Endothelial cell of umbilical vein (primary cell): ENCODE data around the gene PTP4A1. TPM values are rescaled to one million over a fixed set of nuclear protein-coding genes. Genes with fewer than 3 reads are reported as not detected.

Source experiments
- BruUV-seq: library from RNA; stranded (reverse); fragments of 400-500 nt; replicated peaks from 2 replicates; lab custom pipeline; 2021; lab: Mats Ljungman, UMichigan
- CTCF ChIA-PET: fragments of 300-600, 350-600 bp; sonication (Branson Sonifier 250); formaldehyde crosslinking; loops from one replicate; lab custom pipeline; 2021; ENCODE audit warnings: antibody characterized with exemption, inconsistent platforms; lab: Charles Lee
- POLR2A ChIA-PET: fragments of 300-600, 350-600 bp; sonication (Branson Sonifier 250); formaldehyde crosslinking; loops from one replicate; lab custom pipeline; 2021; ENCODE audit warnings: antibody characterized with exemption, inconsistent platforms; lab: Charles Lee
- DNase-seq: peaks from one replicate; pipeline ENCODE4 v3.0.0-alpha.2; 2011; ENCODE audit warnings: low read depth, low spot score
- FAIRE-seq: peaks from 2 replicates; lab custom pipeline; 2011; peaks lifted over from hg19 to GRCh38; lab: Jason Lieb, UNC
- H2AFZ ChIP-seq: 2 replicates; pipeline ENCODE4 v1.6.0; 2012; ENCODE audit warnings: low read depth, low read length, control low read depth, inconsistent platforms
- H3K27ac ChIP-seq: 2 replicates; pipeline ENCODE4 v1.5.1; 2011; ENCODE audit warnings: low read depth, mild to moderate bottlenecking, control low read depth, low read length, moderate library complexity; ENCODE audit not compliant: insufficient read depth
- H3K27me3 ChIP-seq, 2 experiments: 2 replicates each; pipeline versions ENCODE4 v1.6.0 to v1.6.1; 2011; ENCODE audit warnings: low read length in 2 of 2, mixed read lengths in 1 of 2; ENCODE audit not compliant: control insufficient read depth in 2 of 2, insufficient read depth in 2 of 2
- H3K36me3 ChIP-seq, 2 experiments: 2 replicates in 1 of 2; 3 replicates in 1 of 2; pipeline ENCODE4 v1.5.1; 2011; ENCODE audit warnings: low read length in 2 of 2, mild to moderate bottlenecking in 1 of 2, moderate library complexity in 1 of 2; ENCODE audit not compliant: control insufficient read depth in 2 of 2, insufficient read depth in 2 of 2; ENCODE audit errors: extremely low read depth in 1 of 2
- H3K4me1 ChIP-seq: 3 replicates; pipeline ENCODE4 v1.5.1; 2011; ENCODE audit warnings: mild to moderate bottlenecking, low read length; ENCODE audit not compliant: control insufficient read depth, insufficient read depth; ENCODE audit errors: extremely low read depth
- H3K4me2 ChIP-seq: 2 replicates; pipeline ENCODE4 v1.6.1; 2011; ENCODE audit warnings: low read length, control low read depth, mixed read lengths; ENCODE audit not compliant: insufficient read depth
- H3K4me3 ChIP-seq, 3 experiments: fragments of 200-600 bp in 1 of 3; sonication (generic), shearing (Covaris generic) in 1 of 3; replicated peaks in 1 of 3; 2 replicates each; pipeline ENCODE4 v1.5.1; 2011 to 2016; ENCODE audit warnings: control low read depth in 3 of 3, low read length in 3 of 3, mild to moderate bottlenecking in 2 of 3, inconsistent platforms in 1 of 3, low read depth in 1 of 3, moderate library complexity in 1 of 3; ENCODE audit not compliant: insufficient read depth in 1 of 3
- H3K79me2 ChIP-seq: 2 replicates; pipeline ENCODE4 v1.6.0; 2012; ENCODE audit warnings: low read length, inconsistent platforms; ENCODE audit not compliant: control insufficient read depth, insufficient read depth
- H3K9ac ChIP-seq: replicated peaks from 2 replicates; pipeline ENCODE3; 2011; ENCODE audit warnings: low read length, control low read depth; ENCODE audit not compliant: insufficient read depth; ENCODE audit errors: extremely low read depth
- H3K9me1 ChIP-seq: replicated peaks from 3 replicates; pipeline ENCODE4 v1.6.0; 2011; ENCODE audit warnings: mild to moderate bottlenecking, low read length; ENCODE audit not compliant: control insufficient read depth, insufficient read depth; ENCODE audit errors: extremely low read depth
- H3K9me3 ChIP-seq: replicated peaks from 2 replicates; pipeline ENCODE4 v1.5.1; 2012; ENCODE audit warnings: low read length, inconsistent platforms; ENCODE audit not compliant: control insufficient read depth, insufficient read depth
- H4K20me1 ChIP-seq: replicated peaks from 2 replicates; pipeline ENCODE3; 2011; ENCODE audit warnings: mild to moderate bottlenecking, low read length; ENCODE audit not compliant: control insufficient read depth, insufficient read depth; ENCODE audit errors: extremely low read depth
- EZH2 ChIP-seq: IDR thresholded peaks from 2 replicates; pipeline ENCODE4 v1.6.1; 2012; ENCODE audit warnings: borderline replicate concordance, low read depth, mild to moderate bottlenecking, moderate library complexity, low read length, inconsistent platforms; ENCODE audit not compliant: severe bottlenecking
- FOS ChIP-seq: IDR thresholded peaks from 2 replicates; pipeline ENCODE4 v1.6.1; 2011; ENCODE audit warnings: mild to moderate bottlenecking, low read length, moderate library complexity, borderline replicate concordance; ENCODE audit not compliant: insufficient read depth
- GATA2 ChIP-seq: IDR thresholded peaks from 2 replicates; pipeline ENCODE4 v1.7.0; 2011; ENCODE audit warnings: low read depth, mild to moderate bottlenecking, moderate library complexity, mixed read lengths, low read length; ENCODE audit not compliant: insufficient read length, insufficient read depth
- JUN ChIP-seq: IDR thresholded peaks from 2 replicates; pipeline ENCODE4 v1.6.1; 2011; ENCODE audit warnings: borderline replicate concordance, low read depth; ENCODE audit not compliant: insufficient read length, insufficient read depth
- MAX ChIP-seq: IDR thresholded peaks from 2 replicates; pipeline ENCODE4 v1.6.1; 2011; ENCODE audit not compliant: insufficient read depth, insufficient read length
- MYC ChIP-seq: IDR thresholded peaks from one replicate; pipeline ENCODE4 v1.6.1; 2011; ENCODE audit warnings: mild to moderate bottlenecking, low read depth, low read length
- POLR2A ChIP-seq: IDR thresholded peaks from 2 replicates; pipeline ENCODE4 v1.6.1; 2012; ENCODE audit warnings: low read depth, mild to moderate bottlenecking, control low read depth, low read length
- POLR2AphosphoS5 ChIP-seq: IDR thresholded peaks from 2 replicates; pipeline ENCODE4 v1.6.1; 2012; ENCODE audit warnings: low read depth, mild to moderate bottlenecking, control low read depth, low read length, moderate library complexity; ENCODE audit not compliant: insufficient read depth
- dilution Hi-C: fragments of 300-500 bp; cut with MboI; formaldehyde crosslinking; loops from one replicate; pipeline ENCODE4 v1.15.0; 2019; ENCODE audit warnings: low sequenced_read_pairs; ENCODE audit not compliant: extremely low pct_ligation_motif_present
- intact Hi-C: fragments of 100-400 bp; cut with micrococcal nuclease; formaldehyde crosslinking; loops from one replicate; pipeline ENCODE4 v1.10.0; 2022
- polyA plus RNA-seq, 4 experiments: library from polyadenylated mRNA; depleted of rRNA in 3 of 4; stranded (reverse) in 3 of 4; unstranded in 1 of 4; fragments of >200 nt; gene quantifications; 2 replicates each; pipeline versions ENCODE4 v1.2.1 to v1.2.3, GENCODE V29; 2011 to 2012; ENCODE audit warnings: missing spikeins in 1 of 4
- total RNA-seq: library from RNA; stranded (reverse); gene quantifications from 2 replicates; pipeline ENCODE4 v1.2.3, GENCODE V29; 2021
- TF ChIP-seq, protein P1 (sequence below), 2 donors: IDR thresholded peaks; 1 replicate in 1 of 2; 2 replicates in 1 of 2; pipeline ENCODE4 v1.5.1; 2011; ENCODE audit warnings: low read length in 2 of 2, mild to moderate bottlenecking in 2 of 2, moderate library complexity in 2 of 2, control low read depth in 1 of 2, inconsistent platforms in 1 of 2, low read depth in 1 of 2; ENCODE audit not compliant: insufficient read depth in 1 of 2; ENCODE audit errors: extremely low read depth in 1 of 2

The PTP4A1 gene
- total and polyA plus RNA-seq, 2 donors (not counting 3 experiments of a cell fraction or from before 2014, with no cell fraction given), result 10.8 to 58.4 TPM

- TF ChIP-seq POLR2A (no peak), POLR2AphosphoS5 (no peak), EZH2 (no peak), MYC (no peak), FOS (no peak), MAX (no peak), GATA2 (no peak), JUN (no peak)
- TF ChIP-seq, protein P1, sequence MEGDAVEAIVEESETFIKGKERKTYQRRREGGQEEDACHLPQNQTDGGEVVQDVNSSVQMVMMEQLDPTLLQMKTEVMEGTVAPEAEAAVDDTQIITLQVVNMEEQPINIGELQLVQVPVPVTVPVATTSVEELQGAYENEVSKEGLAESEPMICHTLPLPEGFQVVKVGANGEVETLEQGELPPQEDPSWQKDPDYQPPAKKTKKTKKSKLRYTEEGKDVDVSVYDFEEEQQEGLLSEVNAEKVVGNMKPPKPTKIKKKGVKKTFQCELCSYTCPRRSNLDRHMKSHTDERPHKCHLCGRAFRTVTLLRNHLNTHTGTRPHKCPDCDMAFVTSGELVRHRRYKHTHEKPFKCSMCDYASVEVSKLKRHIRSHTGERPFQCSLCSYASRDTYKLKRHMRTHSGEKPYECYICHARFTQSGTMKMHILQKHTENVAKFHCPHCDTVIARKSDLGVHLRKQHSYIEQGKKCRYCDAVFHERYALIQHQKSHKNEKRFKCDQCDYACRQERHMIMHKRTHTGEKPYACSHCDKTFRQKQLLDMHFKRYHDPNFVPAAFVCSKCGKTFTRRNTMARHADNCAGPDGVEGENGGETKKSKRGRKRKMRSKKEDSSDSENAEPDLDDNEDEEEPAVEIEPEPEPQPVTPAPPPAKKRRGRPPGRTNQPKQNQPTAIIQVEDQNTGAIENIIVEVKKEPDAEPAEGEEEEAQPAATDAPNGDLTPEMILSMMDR (IDR thresholded peaks at IDR 0.05; ENCODE audit: extremely low read depth in 1 of 2, insufficient read depth in 1 of 2, low read depth in 1 of 2, low read length in 2 of 2), result no peak
- no peak overlapping the region for H3K4me3 ChIP-seq
- no peak for DNase-seq
- no TSS peak for BruUV-seq
- H3K9ac ChIP-seq, result no peak overlapping the region
- no peaks in the 10 kb centered on the region for H3K9me1 ChIP-seq
- H3K27me3 ChIP-seq, result peaks cover 0 to 2% of the 10 kb centered on the region in 2 experiments
- dilution Hi-C loops, result no loop called here
- H3K79me2 ChIP-seq, result no peaks in the 10 kb centered on the region
- CTCF ChIA-PET, result interaction anchor here (0.6 to 2.0 kb wide), 4 partner anchors 9 to 210 kb away, joined by 3 to 8 read pairs (median 4); no protein-coding TSS in a partner anchor
- no peak for FAIRE-seq
- no peaks in the 10 kb centered on the region for H3K36me3 ChIP-seq
- H2AFZ ChIP-seq, result no peak overlapping the region
- H3K9me3 ChIP-seq, result no peaks in the 10 kb centered on the region
- POLR2A ChIA-PET, result no interaction called here
- no peak overlapping the region for H3K27ac ChIP-seq
- no peak overlapping the region for H3K4me2 ChIP-seq
- no peaks in the 10 kb centered on the region for H3K4me1 ChIP-seq
- intact Hi-C loops, result no loop called here
- H4K20me1 ChIP-seq, result no peaks in the 10 kb centered on the region
Measured at GRCh38 chr6:63592886-63593285, 20.6 kb downstream of the PTP4A1 start.
